Kidney epithelial cell (primary cell): ENCODE results near the gene CLIC3. TPM values are rescaled to one million over a fixed set of nuclear protein-coding genes. Genes with fewer than 3 reads are reported as not detected.

Experiments used
- DNase-seq: peaks from one replicate; pipeline ENCODE4 v3.0.0-alpha.2; 2010; ENCODE audit warnings: low read depth
- H3K27me3 ChIP-seq: 2 replicates; pipeline ENCODE4 v1.6.0; 2011; ENCODE audit warnings: low read length; ENCODE audit not compliant: control insufficient read depth, insufficient read depth
- H3K36me3 ChIP-seq: 2 replicates; pipeline ENCODE4 v1.5.1; 2011; ENCODE audit warnings: low read length; ENCODE audit not compliant: control insufficient read depth, insufficient read depth
- H3K4me3 ChIP-seq: 2 replicates; pipeline ENCODE4 v1.5.1; 2011; ENCODE audit warnings: low read depth, mild to moderate bottlenecking, control low read depth, low read length
- total RNA-seq: library from RNA; depleted of rRNA; stranded (reverse); fragments of >200 nt; gene quantifications from 2 replicates; pipeline ENCODE4 v1.2.3, GENCODE V29; 2015
- TF ChIP-seq, protein P1 (sequence below): IDR thresholded peaks from 2 replicates; pipeline ENCODE4 v1.5.1; 2011; ENCODE audit warnings: mild to moderate bottlenecking, moderate library complexity, low read length, control low read depth, inconsistent platforms; ENCODE audit not compliant: insufficient read depth, poor library complexity, severe bottlenecking

Gene CLIC3
- total RNA-seq, 1 donor from 2014 or later, result not detected

DNA sequence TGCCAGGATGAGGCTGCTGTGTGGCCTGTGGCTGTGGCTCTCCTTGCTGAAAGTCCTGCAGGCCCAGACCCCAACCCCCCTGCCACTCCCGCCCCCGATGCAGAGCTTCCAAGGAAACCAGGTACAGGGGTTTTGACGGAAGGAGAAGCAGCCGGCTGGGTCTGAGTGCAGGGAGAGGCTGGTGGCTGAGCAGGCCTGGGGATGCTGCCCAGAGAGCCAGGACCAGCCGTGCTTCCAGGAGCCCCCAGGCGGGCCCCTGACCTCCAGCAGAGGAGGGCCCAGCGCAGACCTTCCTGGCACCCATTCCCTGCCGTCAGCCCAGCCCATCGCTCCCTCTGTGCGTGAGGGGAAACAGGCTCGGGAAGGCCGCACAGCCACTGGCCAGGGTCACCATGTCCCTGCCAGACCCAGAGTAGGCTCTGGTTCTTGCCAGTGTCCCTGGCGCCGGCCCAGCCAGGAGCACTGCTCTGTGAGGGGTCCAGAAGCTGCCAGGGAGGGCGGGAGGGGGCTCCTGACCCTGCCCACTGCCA, 44.0 kb downstream of the CLIC3 start:
- H3K36me3 ChIP-seq, result no peaks in the 10 kb centered on the region
- TF ChIP-seq, protein P1, sequence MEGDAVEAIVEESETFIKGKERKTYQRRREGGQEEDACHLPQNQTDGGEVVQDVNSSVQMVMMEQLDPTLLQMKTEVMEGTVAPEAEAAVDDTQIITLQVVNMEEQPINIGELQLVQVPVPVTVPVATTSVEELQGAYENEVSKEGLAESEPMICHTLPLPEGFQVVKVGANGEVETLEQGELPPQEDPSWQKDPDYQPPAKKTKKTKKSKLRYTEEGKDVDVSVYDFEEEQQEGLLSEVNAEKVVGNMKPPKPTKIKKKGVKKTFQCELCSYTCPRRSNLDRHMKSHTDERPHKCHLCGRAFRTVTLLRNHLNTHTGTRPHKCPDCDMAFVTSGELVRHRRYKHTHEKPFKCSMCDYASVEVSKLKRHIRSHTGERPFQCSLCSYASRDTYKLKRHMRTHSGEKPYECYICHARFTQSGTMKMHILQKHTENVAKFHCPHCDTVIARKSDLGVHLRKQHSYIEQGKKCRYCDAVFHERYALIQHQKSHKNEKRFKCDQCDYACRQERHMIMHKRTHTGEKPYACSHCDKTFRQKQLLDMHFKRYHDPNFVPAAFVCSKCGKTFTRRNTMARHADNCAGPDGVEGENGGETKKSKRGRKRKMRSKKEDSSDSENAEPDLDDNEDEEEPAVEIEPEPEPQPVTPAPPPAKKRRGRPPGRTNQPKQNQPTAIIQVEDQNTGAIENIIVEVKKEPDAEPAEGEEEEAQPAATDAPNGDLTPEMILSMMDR, result no peak
- no peak for DNase-seq
- H3K27me3 ChIP-seq, result no peaks in the 10 kb centered on the region
- H3K4me3 ChIP-seq, result no peak overlapping the region

- Histone ChIP-seq H3K4me3 (no peak within 1 kb of the TSS), H3K36me3 (no peaks in the 10 kb centered on the region), H3K27me3 (no peaks in the 10 kb centered on the region)
- TF ChIP-seq, protein P1, result no peak
- DNase-seq, result no peak
These were observed 44.6 kb downstream of the CLIC3 start, which contains the start of gene LCN12 for GRCh38 chr9:136951541-136952320. LCN12 (plus strand) TSS chr9:136952273; CDS start chr9:136952328, 55 bp downstream.

DNA sequence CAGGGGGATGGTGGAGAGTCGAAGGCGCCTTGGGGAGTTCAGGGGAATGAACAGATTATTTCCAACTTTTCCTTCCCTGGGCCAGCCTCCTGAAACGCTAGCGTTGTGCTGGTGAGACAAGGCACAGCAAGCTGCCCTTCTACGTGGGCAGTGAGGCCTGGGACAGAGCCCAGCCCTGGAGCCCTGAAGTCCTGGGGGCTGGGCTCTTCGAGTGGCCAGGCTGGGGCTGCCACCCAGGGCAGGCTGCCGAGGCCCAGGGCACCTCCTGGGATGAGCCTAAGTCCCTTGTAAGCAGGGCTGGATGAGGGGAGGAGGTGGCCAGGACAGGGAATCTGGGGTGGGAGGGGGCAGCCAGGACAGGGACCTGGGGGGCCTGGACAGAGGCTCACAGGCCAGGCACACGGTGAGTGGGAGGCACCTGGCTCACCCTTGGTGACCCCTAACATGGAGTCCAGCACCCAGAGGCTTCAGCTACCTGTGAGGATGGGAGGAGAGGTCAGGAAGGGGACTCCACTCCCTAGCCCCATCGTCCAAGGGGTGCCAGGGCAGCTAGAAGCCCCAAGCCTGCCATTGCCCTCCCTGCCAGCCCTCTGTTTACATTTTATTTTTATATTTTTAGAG, 45.6 kb downstream of the CLIC3 start:
- no peak for DNase-seq
- TF ChIP-seq, protein P1, result no peak
- no peaks in the 10 kb centered on the region for H3K27me3 ChIP-seq
- peak overlapping the region; percentile 63 for H3K4me3 ChIP-seq
- H3K36me3 ChIP-seq, result no peaks in the 10 kb centered on the region

DNA sequence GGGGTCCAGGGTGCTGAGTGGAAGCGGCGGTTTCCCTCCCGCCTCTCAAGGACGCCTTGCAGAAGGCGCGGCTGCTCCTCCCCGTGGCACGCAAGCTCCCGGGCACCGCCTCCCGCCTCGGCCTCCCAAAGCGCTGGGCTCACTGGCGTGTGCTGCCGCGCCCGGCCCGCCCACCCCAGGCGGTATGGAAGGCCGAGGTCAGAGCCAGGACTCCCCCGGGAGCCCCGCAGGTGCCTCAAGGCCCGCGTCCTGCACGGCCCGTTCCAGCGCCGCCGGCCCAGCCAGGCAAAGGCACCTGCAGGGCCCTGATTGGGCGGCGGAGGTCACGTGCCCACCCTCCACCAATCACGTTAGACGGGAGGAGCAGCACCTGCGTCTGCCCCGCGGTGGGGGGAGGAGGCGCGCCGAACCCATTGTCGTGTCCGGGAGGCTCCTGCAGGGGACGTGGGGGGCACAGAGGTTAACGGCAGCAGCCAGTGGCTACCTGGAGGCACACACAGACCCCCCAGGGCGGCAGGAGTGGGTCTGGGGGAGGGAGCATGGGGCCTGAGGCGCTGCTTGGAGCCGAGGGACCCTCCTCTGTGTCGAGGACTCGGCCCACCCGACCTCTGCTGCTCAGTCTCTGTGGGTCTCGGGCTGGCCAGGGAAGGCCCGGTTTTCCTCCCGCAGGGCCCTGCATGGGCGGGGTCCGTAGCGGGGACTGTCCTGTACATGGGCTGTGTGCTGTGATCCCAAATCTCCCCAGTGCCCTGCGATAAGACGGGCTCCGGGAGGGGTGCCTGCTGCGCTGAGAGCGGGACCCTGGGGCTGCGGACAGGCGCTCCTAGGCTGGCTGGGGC, 46.3 kb downstream of the CLIC3 start:
- DNase-seq, result peak; percentile 61

DNA sequence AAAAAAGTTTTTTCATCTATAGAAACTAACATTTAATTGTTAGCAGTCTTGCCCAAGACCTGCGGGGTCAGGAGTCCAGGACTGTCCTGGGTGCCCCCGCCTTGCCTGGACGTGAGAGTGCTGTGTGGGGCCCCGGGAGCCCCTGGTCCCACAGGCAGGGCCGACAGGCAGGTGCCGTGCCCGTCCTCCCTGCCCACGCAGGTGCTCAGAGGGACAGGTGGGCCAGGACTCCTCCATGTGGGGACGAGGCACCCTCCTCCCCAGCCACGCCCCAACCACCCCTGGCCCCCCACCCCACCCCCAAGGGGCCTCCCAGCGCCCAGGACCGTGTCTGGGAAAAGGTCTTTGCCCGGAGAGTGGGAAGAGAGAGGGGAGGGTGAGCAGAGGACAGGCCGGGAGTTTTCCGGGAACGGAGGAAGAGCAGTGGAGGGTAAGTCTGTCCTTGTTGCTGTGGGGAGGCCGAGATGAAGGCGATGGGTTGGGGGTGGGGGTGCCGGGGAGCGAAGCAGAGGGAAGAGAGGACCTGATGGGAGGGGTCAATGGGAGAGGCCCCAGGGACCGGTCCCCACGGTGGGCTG, 47.0 kb downstream of the CLIC3 start:
- Histone ChIP-seq H3K36me3 (no peaks in the 10 kb centered on the region), H3K27me3 (no peaks in the 10 kb centered on the region), H3K4me3 (peak overlapping the region; percentile 63)
- no peak for DNase-seq
- TF ChIP-seq, protein P1, result no peak

More for the DNA sequence above, 46.3 kb downstream of the CLIC3 start:
- Histone ChIP-seq H3K36me3 (no peaks in the 10 kb centered on the region), H3K27me3 (no peaks in the 10 kb centered on the region), H3K4me3 (peak overlapping the region; percentile 63)
- TF ChIP-seq, protein P1, result peak; percentile 28
